Activated CD4-positive, alpha-beta memory T cell treated with anti-CD3 and anti-CD28 coated beads for 36 hours (primary cell): Measurements from ENCODE around the gene KAT8. TPM values are rescaled to one million over a fixed set of nuclear protein-coding genes. Genes with fewer than 3 reads are reported as not detected.

Source experiments
- CTCF ChIA-PET: fragments of 350-600 bp; sonication (Branson Sonifier 250); formaldehyde crosslinking; loops from one replicate; lab custom pipeline; 2021; ENCODE audit warnings: antibody characterized with exemption, inconsistent platforms; lab: Charles Lee
- POLR2A ChIA-PET: fragments of 350-600 bp; sonication (Branson Sonifier 250); formaldehyde crosslinking; loops from one replicate; lab custom pipeline; 2021; ENCODE audit warnings: antibody characterized with exemption; lab: Charles Lee
- DNase-seq: peaks from one replicate; pipeline ENCODE4 v3.0.0-alpha.2; 2020
- H3K27ac Mint-ChIP-seq: one replicate; pipeline ENCODE4 v1.8.0; 2021; ENCODE audit warnings: mixed read lengths
- H3K27me3 Mint-ChIP-seq: one replicate; pipeline ENCODE4 v1.8.0; 2021; ENCODE audit warnings: mixed read lengths
- H3K36me3 Mint-ChIP-seq: one replicate; pipeline ENCODE4 v1.8.0; 2021; ENCODE audit warnings: mixed read lengths
- H3K4me1 Mint-ChIP-seq: one replicate; pipeline ENCODE4 v1.8.0; 2021; ENCODE audit warnings: low read depth, mixed read lengths
- H3K4me3 Mint-ChIP-seq: one replicate; pipeline ENCODE4 v1.8.0; 2021; ENCODE audit warnings: mild to moderate bottlenecking, mixed read lengths
- H3K9me3 Mint-ChIP-seq: one replicate; pipeline ENCODE4 v1.8.0; 2021; ENCODE audit warnings: mixed read lengths
- intact Hi-C: fragments of 100-400 bp; cut with micrococcal nuclease; formaldehyde crosslinking; loops from one replicate; pipeline ENCODE4 v1.15.1; 2023
- total RNA-seq, 2 experiments: library from RNA; stranded (reverse); gene quantifications; one replicate each; pipeline ENCODE4 v1.2.3, GENCODE V29; 2021

The KAT8 gene
- total RNA-seq, 2 experiments from 2014 or later, result 48.8 to 49.6 TPM

- ChIA-PET CTCF (no interaction called here), POLR2A (interaction anchor here (1.0 kb wide), 1 partner anchor 9 kb away, joined by 3 read pairs; no protein-coding TSS in a partner anchor)
- Mint-ChIP-seq H3K36me3 (peaks cover 21% of the 10 kb centered on the region), H3K27ac (no peak overlapping the region), H3K27me3 (no peaks in the 10 kb centered on the region), H3K9me3 (no peaks in the 10 kb centered on the region), H3K4me1 (no peaks in the 10 kb centered on the region), H3K4me3 (no peak overlapping the region)
- DNase-seq, result no peak
- intact Hi-C loops, result no loop called here
Measured at GRCh38 chr16:31128711-31129567, 11.5 kb downstream of the KAT8 start.

GRCh38 chr16:31129568-31130335 lies 12.3 kb downstream of the KAT8 start:
- no peak overlapping the region for H3K27ac Mint-ChIP-seq
- peaks cover 21% of the 10 kb centered on the region for H3K36me3 Mint-ChIP-seq
- intact Hi-C loops, result no loop called here
- H3K4me3 Mint-ChIP-seq, result no peak overlapping the region
- H3K27me3 Mint-ChIP-seq, result no peaks in the 10 kb centered on the region
- H3K4me1 Mint-ChIP-seq, result no peaks in the 10 kb centered on the region
- no peaks in the 10 kb centered on the region for H3K9me3 Mint-ChIP-seq
- CTCF ChIA-PET, result no interaction called here
- POLR2A ChIA-PET, result interaction anchor here (1.0 kb wide), 1 partner anchor 10 kb away, joined by 3 read pairs; no protein-coding TSS in a partner anchor
- no peak for DNase-seq

- POLR2A ChIA-PET, result no interaction called here
- DNase-seq, result no peak
- no peak overlapping the region for H3K4me3 Mint-ChIP-seq
- peaks cover 21% of the 10 kb centered on the region for H3K36me3 Mint-ChIP-seq
- no peak overlapping the region for H3K27ac Mint-ChIP-seq
- intact Hi-C loops, result no loop called here
- H3K4me1 Mint-ChIP-seq, result no peaks in the 10 kb centered on the region
- no peaks in the 10 kb centered on the region for H3K27me3 Mint-ChIP-seq
- H3K9me3 Mint-ChIP-seq, result no peaks in the 10 kb centered on the region
- CTCF ChIA-PET, result no interaction called here
Measured at GRCh38 chr16:31130336-31130891, 12.9 kb downstream of the KAT8 start.

GRCh38 chr16:31130899-31131298 lies 13.4 kb downstream of the KAT8 start:
- intact Hi-C loops, result no loop called here
- POLR2A ChIA-PET, result no interaction called here
- H3K36me3 Mint-ChIP-seq, result peaks cover 21% of the 10 kb centered on the region

GRCh38 chr16:31131416-31131815 lies 14.0 kb downstream of the KAT8 start:
- CTCF ChIA-PET, result no interaction called here
- Mint-ChIP-seq H3K27me3 (no peaks in the 10 kb centered on the region), H3K4me3 (no peak overlapping the region), H3K36me3 (peaks cover 16% of the 10 kb centered on the region), H3K9me3 (no peaks in the 10 kb centered on the region), H3K27ac (no peak overlapping the region), H3K4me1 (no peaks in the 10 kb centered on the region)
- intact Hi-C loops, result no loop called here
- DNase-seq, result no peak
- POLR2A ChIA-PET, result no interaction called here

More at GRCh38 chr16:31130899-31131298, 13.4 kb downstream of the KAT8 start:
- CTCF ChIA-PET, result no interaction called here
- Mint-ChIP-seq H3K9me3 (no peaks in the 10 kb centered on the region), H3K27me3 (no peaks in the 10 kb centered on the region), H3K4me3 (no peak overlapping the region), H3K4me1 (no peaks in the 10 kb centered on the region), H3K27ac (no peak overlapping the region)
- DNase-seq, result no peak

GRCh38 chr16:31131841-31132271 lies 14.4 kb downstream of the KAT8 start:
- H3K4me1 Mint-ChIP-seq, result no peaks in the 10 kb centered on the region
- intact Hi-C loops, result no loop called here
- H3K27me3 Mint-ChIP-seq, result no peaks in the 10 kb centered on the region
- no peak for DNase-seq
- H3K27ac Mint-ChIP-seq, result no peak overlapping the region
- no peaks in the 10 kb centered on the region for H3K9me3 Mint-ChIP-seq
- H3K4me3 Mint-ChIP-seq, result no peak overlapping the region
- POLR2A ChIA-PET, result no interaction called here
- CTCF ChIA-PET, result no interaction called here
- peaks cover 15% of the 10 kb centered on the region for H3K36me3 Mint-ChIP-seq

- no peak overlapping the region for H3K27ac Mint-ChIP-seq
- ChIA-PET POLR2A (no interaction called here), CTCF (no interaction called here)
- H3K4me1 Mint-ChIP-seq, result no peaks in the 10 kb centered on the region
- no peak overlapping the region for H3K4me3 Mint-ChIP-seq
- intact Hi-C loops, result no loop called here
- H3K9me3 Mint-ChIP-seq, result no peaks in the 10 kb centered on the region
- H3K36me3 Mint-ChIP-seq, result peaks cover 15% of the 10 kb centered on the region
- DNase-seq, result no peak
- H3K27me3 Mint-ChIP-seq, result no peaks in the 10 kb centered on the region
Measured at GRCh38 chr16:31132303-31132979, 15.0 kb downstream of the KAT8 start.

GRCh38 chr16:31133046-31133501 lies 15.6 kb downstream of the KAT8 start:
- ChIA-PET CTCF (interaction anchor here (0.6 kb wide), 1 partner anchor 28 kb away, joined by 4 read pairs; no protein-coding TSS in a partner anchor), POLR2A (interaction anchor here (1.2 kb wide), 1 partner anchor 15 kb away, joined by 3 read pairs; no protein-coding TSS in a partner anchor)
- no peaks in the 10 kb centered on the region for H3K4me1 Mint-ChIP-seq
- DNase-seq, result no peak
- H3K27me3 Mint-ChIP-seq, result no peaks in the 10 kb centered on the region
- intact Hi-C loops, result no loop called here
- no peak overlapping the region for H3K27ac Mint-ChIP-seq
- no peaks in the 10 kb centered on the region for H3K9me3 Mint-ChIP-seq
- H3K36me3 Mint-ChIP-seq, result peaks cover 10% of the 10 kb centered on the region
- H3K4me3 Mint-ChIP-seq, result no peak overlapping the region

- Mint-ChIP-seq H3K27me3 (no peaks in the 10 kb centered on the region), H3K9me3 (no peaks in the 10 kb centered on the region), H3K4me3 (no peak overlapping the region), H3K4me1 (no peaks in the 10 kb centered on the region), H3K27ac (no peak overlapping the region), H3K36me3 (peaks cover 5% of the 10 kb centered on the region)
- intact Hi-C loops, result no loop called here
- ChIA-PET CTCF (no interaction called here), POLR2A (interaction anchor here (1.2 to 2.1 kb wide), 2 partner anchors 16 to 46 kb away, joined by 3 to 4 read pairs; no protein-coding TSS in a partner anchor)
- DNase-seq, result no peak
Measured at GRCh38 chr16:31134091-31134571, 16.7 kb downstream of the KAT8 start.

GRCh38 chr16:31134625-31135534 lies 17.4 kb downstream of the KAT8 start:
- no peaks in the 10 kb centered on the region for H3K9me3 Mint-ChIP-seq
- H3K36me3 Mint-ChIP-seq, result peaks cover 5% of the 10 kb centered on the region
- H3K4me3 Mint-ChIP-seq, result no peak overlapping the region
- no peaks in the 10 kb centered on the region for H3K4me1 Mint-ChIP-seq
- CTCF ChIA-PET, result no interaction called here
- intact Hi-C loops, result no loop called here
- H3K27me3 Mint-ChIP-seq, result no peaks in the 10 kb centered on the region
- no peak overlapping the region for H3K27ac Mint-ChIP-seq
- DNase-seq, result no peak
- POLR2A ChIA-PET, result interaction anchor here (2.1 kb wide), 1 partner anchor 46 kb away, joined by 4 read pairs; no protein-coding TSS in a partner anchor
